ENCODE measurements around the gene RFTN1.

Gene RFTN1

GRCh38 chr3:16286161-16286560, 227.3 kb downstream of the RFTN1 start:
- peak overlapping the region in 17 of 21 experiments; percentile 6 to 90 (median 51) for H3K27ac ChIP-seq
- peak overlapping the region; percentile 2 to 27 (median 17) for H3K4me3 ChIP-seq

DNA sequence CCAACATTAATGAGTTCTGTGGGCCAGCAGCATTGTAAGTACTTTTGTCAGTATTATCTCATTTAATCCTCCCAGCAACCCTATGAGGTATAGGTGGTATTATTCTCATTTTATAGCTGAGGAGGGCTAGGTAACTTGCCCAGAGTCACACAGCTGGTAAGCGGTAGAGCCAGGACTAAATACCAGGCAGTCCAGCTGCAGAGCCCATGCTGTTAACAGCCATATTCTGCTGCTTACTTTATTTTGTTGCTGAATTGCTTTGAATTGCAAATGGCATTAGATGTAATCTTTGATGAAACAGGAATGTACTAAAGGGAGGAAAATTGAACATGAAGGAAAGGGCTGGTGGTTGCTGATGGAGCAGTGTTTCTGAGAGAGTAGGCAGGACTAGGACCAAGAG, 228.9 kb downstream of the RFTN1 start:
- H3K27ac ChIP-seq: peak overlapping the region in 2 of 21 experiments; percentile 34 to 90

DNA sequence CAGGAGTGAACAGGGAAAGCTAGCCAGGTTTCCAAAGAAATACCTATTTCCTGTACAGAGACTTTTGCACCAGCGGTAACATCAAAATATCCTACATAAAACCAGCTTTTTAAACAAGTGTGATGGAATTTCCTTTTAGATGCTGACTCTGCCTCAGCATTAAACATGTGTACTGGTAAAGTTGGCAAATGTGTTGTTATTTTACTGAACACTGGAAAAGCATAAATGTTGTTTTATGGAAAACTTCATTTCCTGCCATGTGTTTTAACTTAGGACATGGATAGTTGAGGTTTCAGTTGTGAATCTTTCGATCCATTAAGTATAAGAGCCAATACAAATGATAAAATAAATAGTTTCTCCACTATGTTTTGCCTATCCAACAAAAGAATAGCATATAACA, 232.8 kb downstream of the RFTN1 start:
- H3K27ac ChIP-seq: peak overlapping the region in 1 of 21 experiments; percentile 9
- H3K4me3 ChIP-seq: no peak overlapping the region

More for the DNA sequence above, 228.9 kb downstream of the RFTN1 start:
- no peak overlapping the region for H3K4me3 ChIP-seq

GRCh38 chr3:16279010-16279801, 234.3 kb downstream of the RFTN1 start:
- Histone ChIP-seq H3K4me3 (no peak overlapping the region), H3K27ac (peak overlapping the region in 1 of 21 experiments; percentile 41)

DNA sequence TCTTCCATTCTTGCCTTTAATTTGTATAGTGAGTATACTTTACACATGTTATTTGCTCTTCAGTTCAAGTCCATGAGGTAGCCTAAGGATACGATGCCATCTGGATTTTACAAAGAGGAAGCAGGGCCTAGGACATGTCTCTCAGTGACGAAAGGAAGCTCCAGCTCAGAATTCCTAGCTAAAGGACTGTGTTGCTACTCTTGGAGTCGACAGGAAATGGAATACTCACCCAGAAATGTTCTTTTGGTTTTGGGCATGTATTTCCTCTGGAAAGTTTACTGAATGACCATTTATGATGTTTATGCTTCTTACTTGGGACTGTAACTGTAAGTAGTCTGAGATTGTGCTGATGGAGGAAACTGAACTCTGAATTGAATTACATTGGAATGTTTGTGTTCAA, 236.0 kb downstream of the RFTN1 start:
- Histone ChIP-seq H3K4me3 (no peak overlapping the region), H3K27ac (peak overlapping the region in 4 of 21 experiments; percentile 1 to 38 (median 18))

DNA sequence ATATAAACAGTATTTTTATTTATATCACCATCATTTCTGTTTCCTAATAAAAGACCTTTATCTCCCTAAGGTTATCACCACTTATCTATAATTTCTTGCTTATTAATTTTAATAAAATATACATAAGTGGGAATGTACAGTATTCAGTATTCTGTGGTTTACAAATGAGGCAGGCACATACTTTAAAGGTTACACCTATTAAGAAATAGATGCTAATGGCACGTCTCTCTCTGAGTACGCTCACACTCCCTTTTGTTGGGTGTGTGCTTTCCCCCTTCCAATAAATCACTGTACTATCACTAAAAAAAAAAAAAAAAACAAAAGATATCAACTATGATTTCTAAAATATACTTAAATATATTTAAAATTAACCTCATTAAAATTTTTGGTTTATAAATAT, 239.6 kb downstream of the RFTN1 start:
- H3K4me3 ChIP-seq: no peak overlapping the region
- no peak overlapping the region for H3K27ac ChIP-seq

- no peak overlapping the region for H3K27ac ChIP-seq
- H3K4me3 ChIP-seq: no peak overlapping the region
Measured at GRCh38 chr3:16272588-16272987, 240.9 kb downstream of the RFTN1 start.

DNA sequence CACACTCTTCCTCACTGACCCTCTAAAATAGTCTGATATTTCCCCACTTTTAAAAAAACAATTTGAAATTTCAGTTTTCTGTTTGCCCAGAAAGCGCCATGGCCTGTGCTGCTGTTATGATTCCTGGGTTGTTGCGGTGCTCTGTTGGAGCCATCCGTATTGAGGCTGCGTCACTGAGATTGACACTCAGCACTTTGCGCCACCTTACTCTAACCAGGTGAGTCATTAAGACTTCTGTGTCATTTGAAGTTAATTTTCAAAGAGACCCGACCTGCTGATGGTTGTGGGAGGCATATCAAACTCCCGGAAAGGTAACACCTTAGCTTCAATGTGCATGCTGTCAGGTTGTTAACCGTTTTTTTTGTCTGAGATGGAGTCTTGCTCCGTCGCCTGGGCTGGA, 242.6 kb downstream of the RFTN1 start:
- H3K27ac ChIP-seq: no peak overlapping the region
- H3K4me3 ChIP-seq: no peak overlapping the region

DNA sequence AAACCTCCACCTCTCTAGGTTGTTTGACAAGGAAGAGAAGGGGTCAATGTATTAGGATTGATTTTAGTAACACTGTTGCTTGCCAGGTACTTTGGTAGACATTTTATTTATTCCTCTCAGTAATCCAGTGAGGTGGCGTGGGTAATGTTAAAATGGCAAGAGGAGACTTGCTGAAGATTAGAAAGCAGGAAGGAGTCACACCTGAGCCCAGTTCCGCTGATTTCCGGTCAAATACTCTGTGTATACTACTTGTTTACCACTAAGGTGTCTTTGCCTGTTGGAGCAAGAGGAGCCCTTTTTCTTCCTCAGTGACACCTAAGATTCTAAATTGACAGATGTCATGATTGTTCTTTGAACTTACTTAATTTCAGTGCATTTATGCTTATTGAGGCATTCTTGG, 246.8 kb downstream of the RFTN1 start:
- no peak overlapping the region for H3K4me3 ChIP-seq
- peak overlapping the region in 4 of 21 experiments; percentile 1 to 52 (median 22) for H3K27ac ChIP-seq
